Esophagus squamous epithelium (tissue), 4 donors: ENCODE results near the gene DUSP8.

Source experiments
- CTCF ChIP-seq, 6 experiments: fragments of 450-650 bp in 4 of 6; fragments of 200-600 bp in 2 of 6; sonication (generic) in 2 of 6; IDR thresholded peaks; one replicate each; pipeline ENCODE4 v1.5.1; 2016 to 2019; ENCODE audit warnings: antibody characterized with exemption in 6 of 6, mild to moderate bottlenecking in 4 of 6, moderate library complexity in 4 of 6
- POLR2A ChIP-seq, 4 donors: fragments of 450-650 bp; IDR thresholded peaks; one replicate each; pipeline ENCODE4 v1.6.1; 2017; ENCODE audit warnings: antibody characterized with exemption in 4 of 4, mild to moderate bottlenecking in 4 of 4, moderate library complexity in 3 of 4

- TF ChIP-seq CTCF (IDR thresholded peaks at IDR 0.05) (no peak), POLR2A (IDR thresholded peaks at IDR 0.05) (no peak)
Measured at GRCh38 chr11:1510928-1511327, 61.1 kb downstream of the DUSP8 start.
